G401 (cell line): ENCODE measurements around the gene RTEL1. TPM values are rescaled to one million over a fixed set of nuclear protein-coding genes. Genes with fewer than 3 reads are reported as not detected.
"Not testable (repeated sequence)": the region's sequence is repeated elsewhere in the genome, so short reads cannot be mapped to it uniquely, and the experiment has no call there.

ENCODE experiments used
- DNase-seq: peaks from one replicate; pipeline ENCODE4 v3.0.0-alpha.2; 2015; ENCODE audit warnings: low spot score
- in situ Hi-C: cut with HindIII; loops from 2 replicates; pipeline ENCODE4 v1.10.0; 2016; ENCODE audit warnings: low sequenced_read_pairs, mixed read lengths
- total RNA-seq: library from RNA; depleted of rRNA; stranded (reverse); fragments of >200 nt; shearing (Covaris generic); gene quantifications from 2 replicates; pipeline ENCODE4 v1.2.3, GENCODE V29; 2014

Gene RTEL1
- total RNA-seq, 1 experiment from 2014 or later = 18.7 TPM

DNA sequence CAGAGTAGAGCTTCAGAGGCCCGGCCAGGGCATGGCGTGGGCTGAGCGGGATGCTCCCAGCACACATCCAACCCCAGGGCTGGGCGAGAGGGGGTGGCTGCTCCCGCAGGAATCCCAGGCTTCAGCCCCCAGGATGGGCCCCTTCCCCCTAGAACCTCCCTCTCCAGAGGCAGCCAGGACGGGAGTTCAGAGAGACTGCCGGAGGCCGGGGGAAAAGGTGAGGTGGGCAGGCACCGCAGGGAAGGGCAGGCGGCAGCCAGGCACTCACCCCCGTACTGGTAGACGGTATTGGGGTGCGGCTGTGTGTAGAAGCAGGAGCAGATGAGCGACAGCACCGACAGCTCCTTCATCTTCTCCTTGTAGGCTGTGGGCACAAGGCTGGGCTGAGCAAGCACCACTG lies 14.2 kb upstream of the RTEL1 start:
- DNase-seq = no peak
- in situ Hi-C loops = no loop called here

DNA sequence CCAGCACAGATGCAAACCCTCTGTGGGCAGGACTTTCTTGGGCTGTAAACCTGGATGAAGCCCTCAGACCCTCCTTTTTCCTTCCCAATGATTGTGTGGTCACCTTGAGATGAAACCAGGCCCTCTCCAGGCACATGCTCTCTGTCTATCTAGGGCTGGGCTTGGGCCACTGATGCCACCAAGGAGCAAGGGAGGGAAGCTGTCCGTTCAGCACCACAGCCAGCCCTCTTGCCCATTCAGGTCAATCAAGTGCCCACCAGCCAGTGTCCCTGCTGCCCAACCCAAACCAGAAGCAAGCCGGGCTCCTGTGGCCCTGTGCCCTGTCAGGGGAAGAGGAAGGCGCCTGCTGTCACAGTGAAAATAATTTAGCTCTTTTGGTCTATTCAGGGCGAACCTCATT lies 12.9 kb upstream of the RTEL1 start:
- no peak for DNase-seq

DNA sequence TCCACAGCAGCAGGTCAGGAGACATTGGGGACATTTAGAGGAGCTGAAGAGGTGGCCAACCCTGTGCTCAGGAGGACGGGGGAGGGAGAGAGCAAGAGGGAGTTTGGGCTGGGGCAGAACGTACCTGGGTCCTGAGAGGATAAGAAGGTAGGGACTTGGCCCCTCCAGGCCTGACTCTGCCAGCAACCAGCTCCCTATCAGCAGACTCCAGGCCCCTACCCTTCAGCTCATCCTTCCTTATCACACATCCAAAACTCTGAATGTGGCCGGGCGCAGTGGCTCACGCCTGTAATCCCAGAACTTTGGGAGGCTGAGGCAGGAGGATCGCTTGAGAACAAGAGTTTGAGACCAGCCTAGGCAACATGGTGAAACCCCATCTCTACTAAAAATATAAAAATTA lies 9.9 kb upstream of the RTEL1 start:
- DNase-seq = no peak
- in situ Hi-C loops = no loop called here

More for the DNA sequence above, 12.9 kb upstream of the RTEL1 start:
- in situ Hi-C loops = no loop called here

DNA sequence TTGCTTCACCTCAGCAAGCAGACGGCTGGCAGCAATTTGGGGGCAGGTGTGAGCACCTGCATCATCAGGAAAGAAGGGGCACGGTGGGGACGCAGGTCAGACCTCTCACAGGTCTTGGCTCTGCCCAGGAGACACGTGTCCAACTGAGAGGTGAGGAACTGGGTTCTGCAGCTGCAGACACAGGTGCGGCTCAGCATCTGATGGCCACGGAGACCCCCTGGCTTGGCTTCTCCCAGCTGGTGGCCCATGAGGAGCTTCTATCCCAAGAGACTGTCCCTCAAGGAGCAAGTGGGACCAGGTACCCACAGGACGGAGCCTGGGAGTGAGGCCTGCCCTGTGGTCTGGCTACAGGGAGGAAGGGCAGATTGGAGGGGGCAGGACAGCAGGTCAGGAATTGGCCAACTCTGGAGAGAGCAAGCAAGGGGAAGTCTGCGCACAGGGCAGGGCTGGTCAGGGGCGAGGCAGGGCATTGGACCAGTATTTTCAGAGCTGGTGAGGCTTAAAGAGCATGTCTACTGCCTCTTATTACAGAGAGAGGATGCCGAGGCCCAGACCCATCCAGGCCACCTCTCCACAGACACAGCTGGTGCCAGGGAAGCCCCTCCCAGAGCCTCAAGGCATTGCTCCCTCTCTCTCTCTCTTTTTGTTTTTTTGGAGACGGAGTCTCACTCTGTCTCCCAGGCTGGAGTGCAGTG lies 9.1 kb upstream of the RTEL1 start:
- in situ Hi-C loops = no loop called here
- DNase-seq = no peak

- in situ Hi-C loops, DNase-seq: not testable (repeated sequence)
Measured at GRCh38 chr20:63650486-63650885, 7.6 kb upstream of the RTEL1 start.

- peak; percentile 39 for DNase-seq
- in situ Hi-C loops = no loop called here
Measured at GRCh38 chr20:63651942-63652191, 6.2 kb upstream of the RTEL1 start.

DNA sequence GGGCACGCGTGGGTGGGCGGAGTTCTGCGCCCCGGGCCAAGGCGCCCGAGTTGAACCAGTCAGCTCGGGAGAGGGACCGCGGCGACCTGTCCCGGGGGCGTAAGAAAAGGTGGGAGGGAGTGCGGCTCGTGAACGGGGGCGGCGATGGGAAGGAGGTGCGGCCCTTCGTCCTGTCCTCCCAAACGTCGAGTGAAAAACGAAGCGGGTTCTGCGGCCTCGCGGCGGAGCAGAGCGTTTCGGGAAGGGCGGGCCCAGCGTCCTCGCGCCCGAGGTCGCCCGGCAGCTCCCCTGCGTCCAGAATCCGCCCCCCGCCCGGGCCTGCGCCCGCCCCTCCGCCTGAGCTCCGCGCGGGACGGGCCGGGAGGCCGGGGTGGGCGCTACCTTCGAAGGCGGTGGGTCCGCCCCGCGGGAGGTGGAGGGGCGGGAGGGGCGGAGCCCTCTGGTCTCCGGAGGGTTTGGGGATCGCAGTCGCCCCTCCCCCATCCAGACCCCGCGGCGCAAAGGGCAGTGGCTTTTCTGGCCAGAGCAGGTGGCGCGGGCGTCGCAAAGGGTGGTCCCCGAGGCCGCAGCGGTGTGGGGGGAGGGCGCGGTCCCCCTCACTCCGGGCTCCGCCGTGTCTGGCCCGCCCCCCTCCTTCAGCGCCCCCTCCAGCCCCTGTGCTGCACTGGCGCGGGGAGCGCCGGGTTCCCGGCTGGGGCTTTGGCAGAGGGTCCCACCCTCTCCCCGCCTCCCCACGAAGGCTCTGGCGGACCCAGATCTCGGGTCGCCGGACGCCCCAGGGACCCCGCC lies 5.7 kb upstream of the RTEL1 start:
- in situ Hi-C loops = no loop called here
- DNase-seq = no peak

GRCh38 chr20:63653041-63653973 lies 4.8 kb upstream of the RTEL1 start, which contains the start of gene STMN3:
Gene STMN3 (minus strand): TSS chr20:63653424. CDS start chr20:63653345, 79 bp downstream.
- peak; percentile 94 for DNase-seq
- in situ Hi-C loops = no loop called here

GRCh38 chr20:63653974-63654668 lies 4.0 kb upstream of the RTEL1 start:
- in situ Hi-C loops = no loop called here
- no peak for DNase-seq

- no peak for DNase-seq
- in situ Hi-C loops = no loop called here
Measured at GRCh38 chr20:63655249-63655648, 2.9 kb upstream of the RTEL1 start.

DNA sequence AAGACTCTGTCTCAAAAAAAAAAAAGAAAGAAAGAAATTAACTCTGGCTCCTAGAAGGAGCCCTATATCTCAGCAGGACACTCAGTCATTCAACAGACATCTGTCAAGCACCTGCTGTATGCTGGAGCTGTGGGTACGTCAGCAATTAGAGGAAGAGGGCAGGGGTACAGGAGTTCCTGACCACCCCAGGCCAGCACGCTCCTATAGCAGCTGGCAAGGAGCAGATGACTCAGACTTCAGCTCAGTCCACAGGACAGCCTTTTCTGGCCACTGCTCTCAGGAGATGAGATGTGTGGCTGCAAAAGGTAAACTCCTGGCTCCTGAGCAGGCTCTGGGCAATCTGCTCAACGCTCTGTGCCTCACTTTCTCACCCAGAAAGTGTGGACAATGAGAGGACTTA lies 1.7 kb upstream of the RTEL1 start:
- in situ Hi-C loops = no loop called here
- DNase-seq = no peak

DNA sequence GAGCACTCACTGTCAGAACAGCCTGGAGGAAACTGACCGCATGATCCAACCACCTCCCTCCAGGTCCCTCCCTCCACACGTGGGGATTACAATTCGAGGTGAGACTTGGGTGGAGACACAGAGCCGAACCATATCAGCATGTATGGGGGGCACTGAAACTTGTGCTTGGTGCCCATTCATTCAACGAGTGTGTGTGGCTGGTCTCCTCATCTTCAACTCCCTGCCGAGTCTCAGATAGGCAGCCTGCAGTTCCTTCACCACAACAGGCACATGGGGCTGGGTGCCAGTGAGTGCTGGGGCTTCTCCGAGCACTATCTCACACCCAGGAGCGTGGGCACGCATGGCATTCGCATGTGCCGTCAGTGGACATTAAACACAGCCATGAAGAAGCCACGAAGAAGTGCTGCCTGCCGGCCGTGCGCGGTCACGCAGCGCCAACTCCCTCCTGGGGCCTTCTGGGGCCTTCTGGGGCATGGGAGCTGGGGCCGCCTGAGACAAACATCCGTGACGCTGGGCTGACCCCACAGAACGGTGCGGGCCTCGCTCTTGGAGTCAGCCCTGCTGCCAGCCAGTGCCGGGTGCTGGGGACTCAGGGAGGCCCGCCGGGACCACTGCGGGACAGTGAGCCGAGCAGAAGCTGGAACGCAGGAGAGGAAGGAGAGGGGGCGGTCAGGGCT lies 714 bp upstream of the RTEL1 start:
- DNase-seq = no peak
- in situ Hi-C loops = no loop called here

DNA sequence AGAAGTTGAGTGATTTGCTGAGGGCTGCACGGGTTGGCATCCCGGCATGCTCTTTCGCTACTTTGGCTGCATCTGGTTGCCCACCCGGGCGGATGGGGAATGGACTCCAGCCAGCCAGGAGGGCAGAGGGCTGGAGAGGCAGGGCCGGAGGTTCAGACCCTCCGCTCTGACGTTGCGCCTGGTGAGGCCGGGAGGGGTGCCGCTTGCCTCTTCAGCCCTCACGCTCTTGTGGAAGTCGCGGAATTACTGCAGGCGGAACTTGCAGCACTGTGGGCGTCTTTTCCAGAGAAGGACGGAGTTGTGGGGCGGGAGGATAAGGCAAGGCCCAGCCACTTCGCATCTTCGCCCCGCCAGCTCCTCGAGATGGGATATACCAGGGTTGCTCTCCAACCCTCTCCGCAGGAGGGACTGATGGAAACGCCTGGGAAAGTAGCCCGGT lies 656 bp downstream of the RTEL1 start:
- DNase-seq = no peak
- in situ Hi-C loops = no loop called here

GRCh38 chr20:63659370-63659769 lies 1.3 kb downstream of the RTEL1 start:
- DNase-seq = no peak
- in situ Hi-C loops = no loop called here

DNA sequence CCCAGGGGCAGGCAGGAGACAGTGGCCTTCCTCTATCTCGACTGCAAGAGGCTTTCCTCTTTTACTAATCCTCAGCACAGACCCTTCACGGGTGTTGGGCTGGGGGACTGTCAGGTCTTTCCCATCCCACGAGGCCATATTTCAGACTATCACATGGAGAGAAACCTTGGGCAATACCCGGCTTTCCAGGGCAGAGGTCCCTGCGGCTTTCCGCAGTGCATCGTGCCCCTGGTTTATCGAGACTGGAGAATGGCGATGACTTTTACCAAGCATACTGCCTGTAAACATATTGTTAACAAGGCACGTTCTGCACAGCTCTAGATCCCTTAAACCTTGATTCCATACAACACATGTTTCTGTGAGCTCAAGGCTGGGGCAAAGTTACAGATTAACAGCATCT lies 2.1 kb downstream of the RTEL1 start:
- DNase-seq, in situ Hi-C loops: not testable (repeated sequence)

DNA sequence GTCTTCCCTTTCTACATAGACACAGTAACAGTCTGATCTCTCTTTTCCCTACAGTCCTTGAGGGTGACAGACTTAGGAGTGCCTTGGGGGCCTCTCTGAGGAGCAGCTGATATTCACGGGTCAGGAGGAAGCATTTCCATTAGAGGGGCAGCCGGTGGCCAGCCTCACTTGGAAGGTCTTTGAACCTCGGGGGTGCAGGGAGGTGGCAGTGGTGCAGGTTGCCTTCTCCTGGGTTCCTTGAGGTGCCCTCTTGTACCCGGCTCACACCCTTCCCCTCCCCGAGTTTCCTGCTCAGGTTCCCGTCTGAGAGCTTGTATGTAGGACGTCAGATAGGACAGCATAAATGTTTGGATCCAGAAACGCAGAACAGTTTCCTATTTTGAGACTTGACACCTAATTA lies 2.5 kb downstream of the RTEL1 start:
- no peak for DNase-seq
- in situ Hi-C loops = no loop called here

GRCh38 chr20:63661108-63661507 lies 3.0 kb downstream of the RTEL1 start:
- in situ Hi-C loops = no loop called here

GRCh38 chr20:63661959-63662812 lies 4.1 kb downstream of the RTEL1 start:
- in situ Hi-C loops = no loop called here
- no peak for DNase-seq

More at GRCh38 chr20:63661108-63661507, 3.0 kb downstream of the RTEL1 start:
- no peak for DNase-seq
